Sigmoid colon (tissue), 7 donors: ENCODE results near the gene SUCO. TPM values are rescaled to one million over a fixed set of nuclear protein-coding genes. Genes with fewer than 3 reads are reported as not detected.

ENCODE experiments used
- DNase-seq: peaks from one replicate; pipeline ENCODE4 v3.0.0-alpha.2; 2019
- H3K27ac ChIP-seq, 4 donors: fragments of 200-600 bp; sonication (generic); one replicate each; pipeline ENCODE4 v1.5.1; 2016 to 2019; ENCODE audit warnings: mild to moderate bottlenecking in 1 of 4
- H3K27me3 ChIP-seq, 3 donors: fragments of 200-600 bp; sonication (generic); one replicate each; pipeline ENCODE4 v1.5.1; 2019; ENCODE audit warnings: mild to moderate bottlenecking in 1 of 3
- H3K36me3 ChIP-seq, 4 donors: fragments of 200-600 bp; sonication (generic); one replicate each; pipeline ENCODE4 v1.5.1; 2016 to 2019
- H3K4me1 ChIP-seq, 4 donors: fragments of 200-600 bp; sonication (generic); one replicate each; pipeline ENCODE4 v1.5.1; 2017 to 2019
- H3K4me3 ChIP-seq, 4 donors: fragments of 200-600 bp; sonication (generic); one replicate each; pipeline ENCODE4 v1.5.1; 2017 to 2019; ENCODE audit warnings: mild to moderate bottlenecking in 2 of 4, moderate library complexity in 1 of 4
- H3K9me3 ChIP-seq, 4 donors: fragments of 200-600 bp in 3 of 4; sonication (generic) in 3 of 4; one replicate each; pipeline versions ENCODE4 v1.5.1 to v1.6.1; 2013 to 2019
- EP300 ChIP-seq, 4 donors: sonication (generic); formaldehyde crosslinking; IDR thresholded peaks; one replicate each; pipeline ENCODE4 v1.6.1; 2017; ENCODE audit warnings: antibody characterized with exemption in 4 of 4
- POLR2A ChIP-seq, 2 donors: fragments of 450-650 bp; IDR thresholded peaks; one replicate each; pipeline ENCODE4 v1.6.1; 2016; ENCODE audit warnings: antibody characterized with exemption in 2 of 2, mild to moderate bottlenecking in 2 of 2, moderate library complexity in 2 of 2
- POLR2AphosphoS5 ChIP-seq, 4 donors: sonication (generic); formaldehyde crosslinking; IDR thresholded peaks; one replicate each; pipeline ENCODE4 v1.6.1; 2017; ENCODE audit warnings: antibody characterized with exemption in 4 of 4
- WGBS, 2 donors: extraction: QIAGEN DNeasy Blood & Tissue Kit; methylation state at CpG; one replicate each; pipeline ENCODE4 v1.1.7; 2013; 5-methylcytosine and 5-hydroxymethylcytosine counted together
- intact Hi-C: fragments of 100-400 bp; cut with DNase I; formaldehyde crosslinking; loops from one replicate; pipeline ENCODE4 v1.15.1; 2023
- polyA plus RNA-seq, 3 donors: library from polyadenylated mRNA; stranded (reverse); fragments of 200-250 nt; gene quantifications; one replicate each; pipeline ENCODE4 v1.2.3, GENCODE V29; 2013
- total RNA-seq, 4 donors: library from RNA; depleted of rRNA; stranded (reverse); fragments of >200 nt; gene quantifications; one replicate each; pipeline ENCODE4 v1.1.0, GENCODE V29; 2016
- TF ChIP-seq, protein P1 (sequence below), 4 experiments: fragments of 450-650 bp in 3 of 4; fragments of 200-600 bp in 1 of 4; IDR thresholded peaks; one replicate each; pipeline ENCODE4 v1.5.1; 2016 to 2019; ENCODE audit warnings: antibody characterized with exemption in 4 of 4, mild to moderate bottlenecking in 3 of 4, moderate library complexity in 2 of 4
- donor health status: healthy with polysubstance abuse.
- donor health status: Bipolar disorder and iron deficiency.
- donor health status: healthy.

The SUCO gene
- total and polyA plus RNA-seq, 7 donors = 1.8 to 36.6 (median 27.4) TPM

- intact Hi-C loops = loop anchor here (2.0 to 10.0 kb wide), 3 partner anchors 135 to 791 kb away; partner anchors contain the start of gene VAMP4
- H3K4me3 ChIP-seq = peak overlapping the region; percentile 82 to 94 (median 89)
- DNase-seq = peak; percentile 68
- H3K36me3 ChIP-seq = no peaks in the 10 kb centered on the region
- peak overlapping the region; percentile 96 to 99 (median 98) for H3K27ac ChIP-seq
- H3K4me1 ChIP-seq = peaks cover 0 to 44% (median 23%) of the 10 kb centered on the region in 4 donors
- 0 to 1% methylated on average over 23 of the region's 23 CpGs for WGBS, 2 donors
- H3K27me3 ChIP-seq = no peaks in the 10 kb centered on the region
- no peaks in the 10 kb centered on the region for H3K9me3 ChIP-seq
- TF ChIP-seq, protein P1, sequence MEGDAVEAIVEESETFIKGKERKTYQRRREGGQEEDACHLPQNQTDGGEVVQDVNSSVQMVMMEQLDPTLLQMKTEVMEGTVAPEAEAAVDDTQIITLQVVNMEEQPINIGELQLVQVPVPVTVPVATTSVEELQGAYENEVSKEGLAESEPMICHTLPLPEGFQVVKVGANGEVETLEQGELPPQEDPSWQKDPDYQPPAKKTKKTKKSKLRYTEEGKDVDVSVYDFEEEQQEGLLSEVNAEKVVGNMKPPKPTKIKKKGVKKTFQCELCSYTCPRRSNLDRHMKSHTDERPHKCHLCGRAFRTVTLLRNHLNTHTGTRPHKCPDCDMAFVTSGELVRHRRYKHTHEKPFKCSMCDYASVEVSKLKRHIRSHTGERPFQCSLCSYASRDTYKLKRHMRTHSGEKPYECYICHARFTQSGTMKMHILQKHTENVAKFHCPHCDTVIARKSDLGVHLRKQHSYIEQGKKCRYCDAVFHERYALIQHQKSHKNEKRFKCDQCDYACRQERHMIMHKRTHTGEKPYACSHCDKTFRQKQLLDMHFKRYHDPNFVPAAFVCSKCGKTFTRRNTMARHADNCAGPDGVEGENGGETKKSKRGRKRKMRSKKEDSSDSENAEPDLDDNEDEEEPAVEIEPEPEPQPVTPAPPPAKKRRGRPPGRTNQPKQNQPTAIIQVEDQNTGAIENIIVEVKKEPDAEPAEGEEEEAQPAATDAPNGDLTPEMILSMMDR (IDR thresholded peaks at IDR 0.05) = no peak
- TF ChIP-seq POLR2AphosphoS5 (IDR thresholded peaks at IDR 0.05) (no peak), EP300 (IDR thresholded peaks at IDR 0.05) (no peak), POLR2A (IDR thresholded peaks at IDR 0.05) (no peak)
Measured at GRCh38 chr1:172533513-172534151, 682 bp downstream of the SUCO start.

DNA sequence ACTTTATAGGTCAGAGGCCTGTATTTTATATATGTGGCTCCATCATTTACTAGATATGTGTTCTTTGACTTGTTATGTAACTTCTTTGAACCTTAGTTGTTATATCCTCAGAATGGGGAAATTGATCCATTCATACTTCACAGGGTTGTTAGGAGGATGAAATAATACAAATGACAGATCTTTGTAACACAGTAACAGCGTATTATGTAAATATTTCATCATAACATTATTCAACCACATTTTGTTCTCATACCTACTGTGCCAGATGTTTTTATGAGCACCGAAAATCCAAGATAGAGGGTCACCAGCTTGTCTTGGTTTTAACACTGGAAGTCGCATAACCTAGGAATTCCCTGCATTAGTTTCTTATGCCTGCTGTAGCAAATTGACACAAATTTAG is 3.3 kb downstream of the SUCO start:
- 82 to 83% methylated on average over 3 of the region's 3 CpGs for WGBS, 2 donors
- no peak for TF ChIP-seq EP300 (IDR thresholded peaks at IDR 0.05)
- TF ChIP-seq POLR2AphosphoS5 (IDR thresholded peaks at IDR 0.05) = no peak
- TF ChIP-seq, protein P1 (IDR thresholded peaks at IDR 0.05) = no peak
- TF ChIP-seq POLR2A (IDR thresholded peaks at IDR 0.05) = no peak

DNA sequence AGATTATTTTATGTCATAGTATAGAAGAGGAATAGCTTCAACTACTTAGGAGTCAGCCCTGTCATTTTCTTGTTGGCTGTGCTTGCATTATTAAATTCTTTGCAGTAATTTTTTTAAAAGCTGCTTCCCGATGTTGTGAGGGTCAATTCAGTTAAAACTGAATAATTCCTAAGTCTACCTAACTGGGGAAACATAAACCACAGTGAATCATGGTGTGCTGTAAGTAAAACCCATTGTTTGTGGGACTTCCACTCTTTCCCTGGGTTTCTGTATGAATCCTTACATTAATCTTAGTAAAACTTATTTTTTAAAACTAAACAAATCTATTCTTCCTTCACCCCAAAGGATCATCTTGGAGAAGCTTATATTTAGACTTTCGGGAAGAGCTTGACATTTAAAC is 4.4 kb downstream of the SUCO start:
- Histone ChIP-seq H3K27me3 (no peaks in the 10 kb centered on the region), H3K27ac (no peak overlapping the region), H3K9me3 (no peaks in the 10 kb centered on the region), H3K36me3 (no peaks in the 10 kb centered on the region), H3K4me3 (no peak overlapping the region), H3K4me1 (peaks cover 0 to 49% (median 22%) of the 10 kb centered on the region in 4 donors)
- intact Hi-C loops = loop anchor here (10.0 kb wide), 1 partner anchor 393 kb away; no protein-coding TSS in a partner anchor
- no peak for DNase-seq
- 85 to 90% methylated on average over 2 of the region's 2 CpGs for WGBS, 2 donors
- TF ChIP-seq POLR2AphosphoS5 (IDR thresholded peaks at IDR 0.05) (no peak), POLR2A (IDR thresholded peaks at IDR 0.05) (no peak), EP300 (IDR thresholded peaks at IDR 0.05) (no peak)
- TF ChIP-seq, protein P1 (IDR thresholded peaks at IDR 0.05) = no peak

More for the DNA sequence above, 3.3 kb downstream of the SUCO start:
- intact Hi-C loops = loop anchor here (10.0 kb wide), 1 partner anchor 391 kb away; no protein-coding TSS in a partner anchor
- no peak overlapping the region for H3K4me3 ChIP-seq
- H3K9me3 ChIP-seq = no peaks in the 10 kb centered on the region
- peaks cover 0 to 43% (median 24%) of the 10 kb centered on the region in 4 donors for H3K4me1 ChIP-seq
- DNase-seq = no peak
- no peaks in the 10 kb centered on the region for H3K36me3 ChIP-seq
- H3K27me3 ChIP-seq = no peaks in the 10 kb centered on the region
- no peak overlapping the region for H3K27ac ChIP-seq

GRCh38 chr1:172537827-172538391 is 5.0 kb downstream of the SUCO start:
- peaks cover 0 to 54% (median 24%) of the 10 kb centered on the region in 4 donors for H3K4me1 ChIP-seq
- intact Hi-C loops = loop anchor here (10.0 kb wide), 1 partner anchor 393 kb away; no protein-coding TSS in a partner anchor
- H3K4me3 ChIP-seq = no peak overlapping the region
- no peak for DNase-seq
- 91 to 93% methylated on average over 5 of the region's 5 CpGs for WGBS, 2 donors
- no peaks in the 10 kb centered on the region for H3K36me3 ChIP-seq
- no peaks in the 10 kb centered on the region for H3K9me3 ChIP-seq
- TF ChIP-seq POLR2AphosphoS5 (IDR thresholded peaks at IDR 0.05) (no peak), EP300 (IDR thresholded peaks at IDR 0.05) (no peak), POLR2A (IDR thresholded peaks at IDR 0.05) (no peak)
- TF ChIP-seq, protein P1 (IDR thresholded peaks at IDR 0.05) = no peak
- H3K27ac ChIP-seq = no peak overlapping the region
- no peaks in the 10 kb centered on the region for H3K27me3 ChIP-seq
